SKM-1 (cell line): Measurements from ENCODE around the gene EXOC3.

Experiments used
- DNase-seq: peaks from one replicate; lab custom pipeline; 2025; ENCODE audit not compliant: unreplicated experiment; lab: John Stamatoyannopoulos, UW

Gene EXOC3

GRCh38 chr5:424301-425110 lies 18.5 kb upstream of the EXOC3 start:
- peak; percentile 10 for DNase-seq

- DNase-seq: no peak
These were observed 17.3 kb upstream of the EXOC3 start for GRCh38 chr5:425714-426113.

GRCh38 chr5:426392-426976 lies 16.5 kb upstream of the EXOC3 start:
- no peak for DNase-seq

- no peak for DNase-seq
These were observed 15.4 kb upstream of the EXOC3 start for GRCh38 chr5:427415-428087.

GRCh38 chr5:428219-428618 lies 14.8 kb upstream of the EXOC3 start:
- DNase-seq: no peak

- no peak for DNase-seq
These were observed 14.1 kb upstream of the EXOC3 start for GRCh38 chr5:428754-429452.

- DNase-seq: no peak
These were observed 13.4 kb upstream of the EXOC3 start for GRCh38 chr5:429453-430188.

- no peak for DNase-seq
These were observed 12.6 kb upstream of the EXOC3 start for GRCh38 chr5:430214-430925.

GRCh38 chr5:431001-431710 lies 11.8 kb upstream of the EXOC3 start:
- no peak for DNase-seq

GRCh38 chr5:431711-432050 lies 11.3 kb upstream of the EXOC3 start:
- DNase-seq: no peak

- DNase-seq: no peak
These were observed 10.6 kb upstream of the EXOC3 start for GRCh38 chr5:432201-432927.

GRCh38 chr5:432928-433791 lies 9.8 kb upstream of the EXOC3 start:
- DNase-seq: no peak

- no peak for DNase-seq
These were observed 9.1 kb upstream of the EXOC3 start for GRCh38 chr5:433836-434235.

- DNase-seq: no peak
These were observed 8.4 kb upstream of the EXOC3 start for GRCh38 chr5:434443-435146.

- DNase-seq: no peak
These were observed 7.7 kb upstream of the EXOC3 start for GRCh38 chr5:435156-435790.

GRCh38 chr5:435961-436640 lies 6.9 kb upstream of the EXOC3 start:
- DNase-seq: no peak

- DNase-seq: no peak
These were observed 6.4 kb upstream of the EXOC3 start for GRCh38 chr5:436641-436975.
